Cardiac fibroblast (primary cell): ENCODE measurements around the gene LHX4.
A peak's percentile ranks its signal among the peaks of the same experiment; 100 is the strongest.

Experiments
- DNase-seq, 2 donors: peaks; one replicate each; pipeline versions ENCODE4 v3.0.0 to v3.0.0-alpha.2; 2010; ENCODE audit warnings: low read depth in 2 of 2
- H3K4me3 ChIP-seq, 2 donors: replicated peaks in 1 of 2; 1 replicate in 1 of 2; 2 replicates in 1 of 2; pipeline ENCODE4 v1.5.1; 2011; ENCODE audit warnings: low read depth in 2 of 2, low read length in 2 of 2, mild to moderate bottlenecking in 2 of 2, moderate library complexity in 1 of 2
- CTCF ChIP-seq: IDR thresholded peaks from one replicate; pipeline ENCODE4 v1.5.1; 2011; ENCODE audit warnings: low read depth, mild to moderate bottlenecking, low read length, inconsistent platforms

The LHX4 gene

GRCh38 chr1:180224902-180225301 lies 5.2 kb upstream of the LHX4 start:
- no peak overlapping the region for H3K4me3 ChIP-seq
- no peak for TF ChIP-seq CTCF
- no peak for DNase-seq

- no peak for DNase-seq
- TF ChIP-seq CTCF, result no peak
- H3K4me3 ChIP-seq, result no peak overlapping the region
These were observed 4.7 kb upstream of the LHX4 start for GRCh38 chr1:180225403-180225802.

GRCh38 chr1:180227861-180228647 lies 2.0 kb upstream of the LHX4 start:
- no peak for DNase-seq
- no peak for TF ChIP-seq CTCF
- H3K4me3 ChIP-seq, result no peak overlapping the region

- no peak for TF ChIP-seq CTCF
- H3K4me3 ChIP-seq, result peak overlapping the region; percentile 5 to 57
- no peak for DNase-seq
These were observed 1.2 kb upstream of the LHX4 start for GRCh38 chr1:180228648-180229482.

- DNase-seq, result no peak
- H3K4me3 ChIP-seq, result peak overlapping the region; percentile 40 to 57
- TF ChIP-seq CTCF, result no peak
These were observed 339 bp downstream of the LHX4 start for GRCh38 chr1:180230416-180230790.

- DNase-seq, result peak; percentile 58 to 60
- TF ChIP-seq CTCF, result no peak
These were observed 884 bp downstream of the LHX4 start for GRCh38 chr1:180230791-180231505.

More at GRCh38 chr1:180230791-180231505, 884 bp downstream of the LHX4 start:
- H3K4me3 ChIP-seq, result peak overlapping the region; percentile 40 to 57
